ENCODE measurements around the gene NUBPL.

The NUBPL gene

GRCh38 chr14:31566456-31566855, 5.3 kb downstream of the NUBPL start:
- Histone ChIP-seq H3K4me3 (no peak overlapping the region), H3K27ac (no peak overlapping the region), H3K9me3 (no peaks in the 10 kb centered on the region), H3K36me3 (peaks cover 0 to 8% (median 0%) of the 10 kb centered on the region in 3 donors), H3K4me1 (peaks cover 0 to 24% (median 8%) of the 10 kb centered on the region in 4 donors), H3K27me3 (no peaks in the 10 kb centered on the region)
- no peak for DNase-seq
- TF ChIP-seq CTCF (IDR thresholded peaks at IDR 0.05): no peak
- intact Hi-C loops (cut with DNase I; ENCODE audit: low total_unique reads): no loop called here

- peaks cover 0 to 8% (median 0%) of the 10 kb centered on the region in 3 donors for H3K36me3 ChIP-seq
- no peaks in the 10 kb centered on the region for H3K27me3 ChIP-seq
- intact Hi-C loops (cut with DNase I; ENCODE audit: low total_unique reads): no loop called here
- DNase-seq: no peak
- no peaks in the 10 kb centered on the region for H3K9me3 ChIP-seq
- no peak overlapping the region for H3K4me3 ChIP-seq
- H3K4me1 ChIP-seq: peaks cover 0 to 23% (median 4%) of the 10 kb centered on the region in 4 donors
- H3K27ac ChIP-seq: peak overlapping the region in 1 of 2 donors; percentile 55
- no peak for TF ChIP-seq CTCF (IDR thresholded peaks at IDR 0.05)
Observed at GRCh38 chr14:31567655-31568054, 6.5 kb downstream of the NUBPL start.

- no peaks in the 10 kb centered on the region for H3K27me3 ChIP-seq
Observed at GRCh38 chr14:31568161-31568560, 7.0 kb downstream of the NUBPL start.

GRCh38 chr14:31568671-31569070, 7.5 kb downstream of the NUBPL start:
- no peaks in the 10 kb centered on the region for H3K9me3 ChIP-seq
- no peak for DNase-seq
- H3K4me1 ChIP-seq: peaks cover 0 to 20% (median 4%) of the 10 kb centered on the region in 4 donors
- TF ChIP-seq CTCF (IDR thresholded peaks at IDR 0.05): no peak
- no peak overlapping the region for H3K4me3 ChIP-seq
- H3K36me3 ChIP-seq: peaks cover 0 to 8% (median 0%) of the 10 kb centered on the region in 3 donors
- H3K27me3 ChIP-seq: no peaks in the 10 kb centered on the region
- H3K27ac ChIP-seq: peak overlapping the region in 1 of 2 donors; percentile 55
- intact Hi-C loops (cut with DNase I; ENCODE audit: low total_unique reads): no loop called here

More at GRCh38 chr14:31568161-31568560, 7.0 kb downstream of the NUBPL start:
- no peak for TF ChIP-seq CTCF (IDR thresholded peaks at IDR 0.05)
- Histone ChIP-seq H3K4me3 (no peak overlapping the region), H3K9me3 (no peaks in the 10 kb centered on the region), H3K4me1 (peaks cover 0 to 20% (median 4%) of the 10 kb centered on the region in 4 donors), H3K36me3 (peaks cover 0 to 8% (median 0%) of the 10 kb centered on the region in 3 donors), H3K27ac (peak overlapping the region in 1 of 2 donors; percentile 55)
- no peak for DNase-seq
- intact Hi-C loops (cut with DNase I; ENCODE audit: low total_unique reads): no loop called here

GRCh38 chr14:31572955-31573354, 11.8 kb downstream of the NUBPL start:
- DNase-seq: no peak
- no peaks in the 10 kb centered on the region for H3K27me3 ChIP-seq
- no peak for TF ChIP-seq CTCF (IDR thresholded peaks at IDR 0.05)
- no peak overlapping the region for H3K4me3 ChIP-seq
- H3K36me3 ChIP-seq: peaks cover 0 to 8% (median 0%) of the 10 kb centered on the region in 3 donors
- intact Hi-C loops (cut with DNase I; ENCODE audit: low total_unique reads): no loop called here
- no peak overlapping the region for H3K27ac ChIP-seq
- H3K9me3 ChIP-seq: no peaks in the 10 kb centered on the region
- H3K4me1 ChIP-seq: peaks cover 0 to 14% (median 8%) of the 10 kb centered on the region in 4 donors

- no peak for DNase-seq
- no peak for TF ChIP-seq CTCF (IDR thresholded peaks at IDR 0.05)
- H3K27ac ChIP-seq: peak overlapping the region; percentile 51 to 54
- no peak overlapping the region for H3K4me3 ChIP-seq
- peaks cover 0 to 26% (median 11%) of the 10 kb centered on the region in 4 donors for H3K4me1 ChIP-seq
- no peaks in the 10 kb centered on the region for H3K9me3 ChIP-seq
- no peaks in the 10 kb centered on the region for H3K36me3 ChIP-seq
- intact Hi-C loops (cut with DNase I; ENCODE audit: low total_unique reads): no loop called here
- no peaks in the 10 kb centered on the region for H3K27me3 ChIP-seq
Observed at GRCh38 chr14:31576949-31577348, 15.7 kb downstream of the NUBPL start.
